ENCODE data around the gene MYOG.

- TF ChIP-seq CTCF (conservative IDR thresholded peaks at IDR 0.05; ENCODE audit: low read length) = no peak
- no peak for TF ChIP-seq EZH2phosphoT487 (IDR thresholded peaks at IDR 0.05; ENCODE audit: borderline replicate concordance)
Observed at GRCh38 chr1:203126866-203127665, 41.3 kb upstream of the MYOG start.
